Measurements from ENCODE around the gene MPLKIP. TPM values are rescaled to one million over a fixed set of nuclear protein-coding genes. Genes with fewer than 3 reads are reported as not detected.

MPLKIP gene
- total RNA-seq (2022; extraction: Qiagen RNA extraction; ENCODE audit: low read depth): 33.0 to 43.3 TPM (median 39.3 TPM) in 5 replicates

DNA sequence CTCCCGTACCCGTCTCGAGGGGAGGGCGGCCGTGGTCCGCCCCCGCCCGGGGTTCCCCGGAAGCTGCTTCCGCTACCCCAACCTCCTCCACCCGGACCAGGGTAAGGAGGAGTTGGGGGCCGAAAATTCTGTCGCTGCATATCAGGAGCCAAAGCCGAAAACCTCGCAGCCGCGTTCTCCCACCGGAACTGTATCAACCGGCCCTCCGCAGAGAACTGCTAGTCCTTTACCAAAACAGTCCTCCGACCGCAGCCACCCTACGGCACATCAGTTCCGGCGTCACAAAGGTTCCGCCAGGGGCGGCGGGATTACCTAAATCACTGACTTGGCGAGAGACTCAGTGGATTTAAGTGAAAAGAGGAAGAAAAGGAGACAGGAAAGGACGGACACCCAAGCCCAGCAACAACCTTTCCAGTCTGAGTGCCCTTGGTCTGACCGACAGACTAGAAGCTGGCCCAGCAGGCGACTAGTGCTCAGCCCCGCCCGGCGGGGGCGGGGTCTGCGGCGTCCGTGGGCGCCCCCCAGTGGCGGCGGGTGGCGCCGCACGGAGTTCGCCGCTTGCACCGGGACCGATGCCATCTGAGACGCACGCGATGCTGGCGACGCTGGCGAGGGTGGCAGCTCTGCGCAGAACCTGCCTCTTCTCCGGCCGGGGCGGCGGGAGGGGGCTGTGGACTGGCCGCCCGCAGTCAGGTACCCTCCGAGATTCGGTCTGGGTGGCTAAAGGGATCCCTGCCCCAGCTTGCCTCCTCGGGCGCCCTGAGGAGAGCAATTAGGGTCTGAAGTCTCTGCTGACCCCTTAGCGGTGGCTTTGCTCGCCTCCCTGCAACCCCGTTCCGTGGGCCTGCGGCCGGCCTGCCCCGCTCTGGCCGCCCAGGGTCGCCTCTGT is at the start of gene MPLKIP, which contains the start of gene SUGCT:
MPLKIP (minus strand) TSS at position 195 of the 889 bp plus-strand sequence; CDS start at position 140, 55 bp downstream.
SUGCT (plus strand) TSS at position 578 of the 889 bp plus-strand sequence.

Other genes with a start within 250 kb of the MPLKIP start
- 20.8 to 24.9 TPM (median 23.9 TPM) in 5 replicates for gene CDK13, start 184.4 kb downstream of the MPLKIP start, total RNA-seq (2022; extraction: Qiagen RNA extraction; ENCODE audit: low read depth)
- gene SUGCT, start 383 bp upstream of the MPLKIP start, total RNA-seq (2022; extraction: Qiagen RNA extraction; ENCODE audit: low read depth): 0.89 to 1.5 TPM (median 1.4 TPM) in 5 replicates